NCI-H2081 treated with DMSO at 0.1 percent for 48 hours (cell line): ENCODE results near the gene SLC37A1.

ENCODE experiments used
- DNase-seq: peaks from one replicate; lab custom pipeline; 2025; lab: John Stamatoyannopoulos, UW

The SLC37A1 gene

GRCh38 chr21:42562816-42563215, 49.2 kb downstream of the SLC37A1 start:
- DNase-seq, result no peak

DNA sequence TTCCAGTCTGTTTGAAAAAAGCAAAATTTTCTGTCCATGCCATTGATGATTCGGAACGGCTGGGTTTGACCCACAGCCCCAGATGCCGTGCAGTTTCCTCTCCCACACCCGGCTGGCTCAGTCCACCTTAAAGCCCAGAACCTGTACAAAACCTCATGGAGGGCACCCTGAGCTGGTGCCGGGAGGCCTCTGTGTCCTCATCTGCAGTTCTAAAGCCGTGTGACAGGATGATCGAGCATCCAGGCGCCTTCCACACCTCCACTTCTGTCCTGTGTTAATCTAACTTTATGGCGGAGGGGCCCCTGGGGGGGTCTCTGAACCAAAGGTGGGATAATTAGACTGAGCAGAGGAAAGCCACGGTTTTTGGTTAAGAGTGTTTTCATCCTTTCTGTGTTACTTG, 49.6 kb downstream of the SLC37A1 start:
- DNase-seq, result no peak

DNA sequence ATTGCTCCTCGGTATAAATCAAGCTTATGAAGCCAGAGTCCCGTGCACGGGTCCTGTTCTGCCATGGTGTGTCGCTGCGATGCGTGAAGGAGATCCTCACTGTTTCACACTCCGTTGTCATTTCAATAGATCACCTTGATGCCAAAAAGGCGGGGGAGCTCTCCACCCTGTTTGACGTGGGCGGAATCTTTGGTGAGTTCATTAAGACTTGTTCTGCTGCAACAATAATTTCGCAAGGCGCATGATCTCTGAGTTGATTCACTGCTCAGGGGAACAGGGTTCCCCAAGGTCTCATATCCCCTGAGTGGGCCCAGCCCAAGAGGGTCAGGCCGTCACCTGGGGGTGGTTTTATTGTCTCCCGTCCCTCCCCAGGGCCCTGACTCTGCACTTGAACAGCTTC, 50.0 kb downstream of the SLC37A1 start:
- no peak for DNase-seq

DNA sequence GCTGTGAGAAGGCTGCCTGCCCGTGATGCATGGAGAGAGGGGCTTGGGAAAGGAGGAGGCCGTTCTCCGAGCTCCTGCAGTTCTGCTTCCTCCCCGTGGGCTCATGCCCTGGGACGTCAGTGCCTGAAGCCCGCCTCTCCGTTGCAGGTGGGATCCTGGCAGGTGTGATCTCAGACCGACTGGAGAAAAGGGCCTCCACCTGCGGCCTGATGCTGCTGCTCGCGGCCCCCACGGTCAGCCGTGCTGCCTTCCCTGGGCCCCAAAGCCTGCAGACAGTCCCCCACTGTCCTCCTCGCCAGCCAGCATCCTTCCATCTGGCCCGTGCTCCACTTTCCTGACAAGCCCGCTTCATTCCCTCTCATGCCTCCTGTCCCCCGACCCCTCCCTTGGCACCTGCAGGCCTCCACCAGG, 50.9 kb downstream of the SLC37A1 start:
- no peak for DNase-seq

DNA sequence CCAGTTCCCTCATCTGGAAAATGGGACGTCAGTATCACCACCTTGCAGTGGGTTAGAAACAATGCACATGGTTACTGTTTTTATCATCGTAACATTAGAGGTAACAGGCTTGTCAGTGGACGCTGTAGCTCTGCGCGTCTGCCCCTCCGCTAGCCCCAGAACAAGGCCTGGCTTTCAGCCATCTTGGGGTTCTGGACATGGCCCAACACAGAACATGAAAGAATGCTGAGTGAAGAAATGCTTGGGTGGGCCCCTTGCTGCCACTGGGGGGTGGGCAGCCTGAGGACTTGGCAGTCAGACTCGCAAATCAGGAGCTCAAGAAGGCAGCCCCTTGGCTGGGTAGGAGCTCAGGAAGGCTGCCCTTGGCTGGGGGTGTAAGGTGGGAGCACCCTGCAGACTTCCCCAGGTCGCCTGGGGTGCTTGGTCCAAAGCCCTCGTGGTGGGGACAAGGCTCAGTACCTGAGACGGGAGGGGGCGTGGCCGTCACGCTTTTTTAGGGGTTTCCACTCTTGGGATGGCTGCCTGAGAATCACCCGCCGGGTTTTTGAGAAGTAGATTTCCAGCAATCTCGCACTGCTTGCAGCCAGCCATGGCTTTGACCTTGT, 51.7 kb downstream of the SLC37A1 start:
- DNase-seq, result no peak

DNA sequence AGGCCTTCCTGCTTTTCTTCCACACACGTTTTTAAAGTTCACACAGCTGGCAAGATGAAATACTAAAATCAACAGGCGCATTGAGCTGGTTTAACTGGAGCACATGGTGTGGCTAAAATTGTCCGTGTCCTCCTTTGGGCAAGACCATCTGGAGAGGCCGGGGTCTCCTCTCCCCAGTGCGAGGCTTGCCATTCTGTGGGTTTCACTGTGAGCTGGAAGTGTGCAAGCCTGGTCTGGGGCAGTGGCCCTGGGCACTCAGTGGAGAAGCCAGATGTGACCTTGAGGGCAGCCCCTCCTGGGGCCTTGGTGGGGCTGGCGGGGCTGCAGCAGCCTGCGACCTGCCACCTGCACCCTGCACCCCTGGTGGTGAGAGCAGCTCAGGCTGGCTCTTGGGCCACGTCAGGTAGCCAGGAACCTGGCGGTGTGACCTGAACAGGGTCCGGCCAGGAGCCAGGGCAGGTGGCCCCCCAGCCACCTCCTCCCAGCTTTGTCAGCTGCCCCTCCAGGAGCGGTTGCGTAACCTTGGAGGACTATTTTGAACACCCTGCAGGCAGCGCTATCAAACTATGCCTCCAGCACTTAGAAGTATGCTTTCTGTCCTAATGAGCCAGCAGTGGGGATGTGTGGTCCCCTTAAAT, 52.4 kb downstream of the SLC37A1 start:
- no peak for DNase-seq

- no peak for DNase-seq
These were observed 53.0 kb downstream of the SLC37A1 start for GRCh38 chr21:42566524-42567213.

GRCh38 chr21:42567214-42567555, 53.5 kb downstream of the SLC37A1 start:
- no peak for DNase-seq

DNA sequence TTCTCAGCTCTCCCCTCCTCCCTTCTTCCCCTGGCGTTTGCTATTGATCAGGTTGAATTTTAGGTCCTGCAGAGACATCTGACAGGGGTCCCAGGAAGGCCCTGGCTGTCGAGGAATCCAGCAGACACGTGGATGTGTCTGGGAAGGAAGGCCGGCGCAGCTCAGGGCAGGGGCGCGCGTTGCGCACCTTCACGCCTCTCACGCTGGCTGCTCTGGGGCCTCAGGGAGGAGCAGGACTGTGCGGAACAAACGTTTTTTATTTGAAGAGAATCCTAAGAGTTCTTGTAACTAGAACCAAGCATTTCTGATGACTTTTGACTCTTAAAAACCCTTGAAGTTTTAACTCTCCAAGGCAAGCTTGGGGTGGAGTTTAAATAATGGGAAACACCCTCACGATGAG, 54.2 kb downstream of the SLC37A1 start:
- DNase-seq, result no peak

DNA sequence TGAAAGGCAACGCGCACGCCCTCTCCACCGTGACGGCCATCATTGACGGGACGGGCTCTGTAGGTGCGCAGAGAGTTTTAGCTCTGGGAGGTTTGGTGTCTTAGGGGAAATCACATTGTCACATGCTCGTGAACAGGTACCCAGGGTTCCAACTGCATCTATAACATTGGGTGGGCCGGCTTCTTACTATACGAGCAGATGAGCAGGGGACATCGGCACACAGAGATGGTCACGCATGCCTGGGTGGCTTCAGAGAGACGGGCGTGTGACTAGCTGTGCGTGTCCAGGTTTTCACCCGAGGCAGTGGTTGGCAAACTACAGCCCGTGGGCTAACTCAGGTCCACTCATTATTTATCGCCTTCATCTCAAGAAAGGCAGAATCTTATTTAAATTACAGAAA, 54.7 kb downstream of the SLC37A1 start:
- DNase-seq, result no peak

DNA sequence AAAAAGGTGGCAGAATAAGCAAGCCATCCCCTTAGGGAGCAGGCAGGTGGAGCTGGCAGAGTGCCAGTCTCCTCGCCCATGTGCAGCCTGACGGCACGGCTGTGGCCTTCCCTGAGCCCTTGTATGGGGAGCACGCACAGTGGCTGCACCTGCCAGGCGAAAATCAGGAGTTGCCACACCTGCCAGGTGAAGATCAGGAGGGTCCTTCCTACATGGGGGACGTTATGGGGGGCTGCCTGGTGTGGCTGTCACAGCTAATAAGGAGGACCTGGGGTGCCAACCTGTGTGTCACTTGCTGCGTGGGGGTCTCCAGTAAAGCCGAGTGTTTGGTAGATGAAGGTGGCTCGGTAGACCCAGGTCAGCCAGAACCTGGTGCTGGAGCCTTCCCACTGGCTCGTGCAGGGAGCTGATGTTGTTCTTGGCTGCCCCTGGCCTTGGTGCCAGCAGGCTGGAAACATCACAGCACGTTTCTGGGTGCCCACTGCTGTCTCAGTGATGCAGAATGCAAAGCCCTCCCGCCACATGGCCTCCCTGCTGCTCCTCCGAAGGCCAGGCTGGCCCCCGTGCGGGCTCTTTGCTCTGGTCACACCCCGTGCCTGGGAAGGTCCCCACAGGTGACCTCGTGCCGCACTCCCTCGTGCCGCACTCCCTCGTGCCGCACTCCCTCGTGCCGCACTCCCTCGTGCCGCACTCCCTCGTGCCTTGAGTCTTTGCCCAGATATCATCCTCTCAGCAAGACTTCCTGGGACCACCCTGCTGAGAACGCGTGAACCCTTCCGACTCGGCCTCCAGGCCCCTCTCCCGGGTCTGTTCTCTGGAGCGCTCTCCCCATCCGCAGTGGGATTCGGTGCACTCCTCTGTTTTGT, 55.4 kb downstream of the SLC37A1 start:
- DNase-seq, result no peak

DNA sequence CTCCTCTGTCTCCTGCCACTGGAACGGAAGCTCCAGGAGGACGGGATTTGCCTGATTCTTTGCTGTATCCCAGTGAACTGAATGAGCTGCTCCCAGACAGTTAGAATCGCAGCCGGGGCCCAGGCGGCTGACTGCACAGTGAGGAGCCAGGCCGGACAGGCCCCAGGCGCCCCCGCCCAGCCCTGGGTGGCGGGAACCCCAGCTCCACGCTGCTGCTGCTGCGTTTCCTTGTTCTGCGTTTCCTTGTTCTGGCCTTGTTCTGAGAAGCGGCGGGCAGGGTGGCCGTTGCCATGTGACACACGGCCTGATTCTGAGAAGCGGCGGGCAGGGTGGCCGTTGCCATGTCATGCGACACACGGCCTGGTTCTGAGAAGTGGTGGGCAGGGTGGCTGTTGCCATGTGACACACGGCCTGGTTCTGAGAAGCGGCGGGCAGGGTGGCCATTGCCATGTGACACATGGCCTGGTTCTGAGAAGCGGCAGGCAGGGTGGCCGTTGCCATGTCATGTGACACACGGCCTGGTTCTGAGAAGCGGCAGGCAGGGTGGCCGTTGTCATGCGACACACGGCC, 56.2 kb downstream of the SLC37A1 start:
- no peak for DNase-seq

GRCh38 chr21:42570362-42570761, 56.7 kb downstream of the SLC37A1 start:
- DNase-seq, result no peak

DNA sequence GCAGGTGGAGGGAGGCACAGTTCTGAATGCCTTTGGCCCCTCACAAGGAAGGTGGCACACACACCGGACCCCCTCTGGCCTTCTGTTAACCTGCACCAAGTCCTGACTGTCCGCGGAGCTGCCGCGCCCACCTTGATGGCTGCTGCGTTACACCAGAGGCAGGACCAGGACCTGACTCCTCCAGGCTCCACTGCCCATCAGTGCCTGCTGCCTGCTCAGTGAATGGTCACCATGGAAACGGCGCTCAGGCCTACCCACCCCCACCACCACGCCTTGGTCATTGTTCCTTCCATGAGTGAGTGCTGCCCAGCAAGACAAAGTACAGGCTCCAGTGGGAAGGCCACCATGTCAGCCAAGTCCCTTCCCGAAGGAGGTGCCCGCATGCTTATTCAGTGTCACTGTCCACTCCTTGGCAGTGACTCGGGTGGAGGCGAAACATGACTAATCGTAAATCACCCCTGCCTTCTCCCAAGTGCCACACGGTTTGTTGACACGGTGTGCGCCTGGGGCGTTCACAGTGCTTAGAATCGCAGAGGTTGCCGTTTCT, 57.3 kb downstream of the SLC37A1 start:
- no peak for DNase-seq

GRCh38 chr21:42571391-42572150, 57.9 kb downstream of the SLC37A1 start:
- no peak for DNase-seq

DNA sequence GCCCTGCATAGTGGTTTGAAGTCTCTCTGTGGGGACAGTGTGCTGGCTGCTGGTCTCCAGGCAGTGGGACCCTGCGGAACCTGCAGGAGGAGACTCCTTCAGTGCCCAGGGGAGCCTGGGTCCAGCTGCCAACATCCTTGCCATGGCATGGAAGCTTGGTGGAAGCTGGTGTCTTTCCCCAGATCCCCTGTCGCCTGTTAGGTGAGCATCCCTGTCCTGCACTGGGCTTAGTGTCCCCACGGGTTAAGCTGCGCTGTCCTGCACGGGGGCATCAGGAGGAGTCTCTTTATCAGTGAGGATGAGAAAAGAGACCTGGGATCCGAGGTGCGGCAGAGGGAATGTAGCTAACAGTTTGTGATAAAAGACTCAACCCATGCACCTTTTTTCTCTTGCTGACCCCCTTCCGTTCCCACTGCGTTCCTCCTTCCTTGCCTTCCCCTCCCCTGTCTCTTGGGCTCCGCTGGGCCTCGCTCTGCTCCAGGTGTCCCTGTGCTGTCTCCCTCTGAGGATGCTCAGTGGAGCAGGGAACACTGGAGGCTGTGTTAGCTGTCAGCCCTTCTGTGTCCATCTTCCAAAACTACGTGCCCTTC, 59.3 kb downstream of the SLC37A1 start:
- no peak for DNase-seq

DNA sequence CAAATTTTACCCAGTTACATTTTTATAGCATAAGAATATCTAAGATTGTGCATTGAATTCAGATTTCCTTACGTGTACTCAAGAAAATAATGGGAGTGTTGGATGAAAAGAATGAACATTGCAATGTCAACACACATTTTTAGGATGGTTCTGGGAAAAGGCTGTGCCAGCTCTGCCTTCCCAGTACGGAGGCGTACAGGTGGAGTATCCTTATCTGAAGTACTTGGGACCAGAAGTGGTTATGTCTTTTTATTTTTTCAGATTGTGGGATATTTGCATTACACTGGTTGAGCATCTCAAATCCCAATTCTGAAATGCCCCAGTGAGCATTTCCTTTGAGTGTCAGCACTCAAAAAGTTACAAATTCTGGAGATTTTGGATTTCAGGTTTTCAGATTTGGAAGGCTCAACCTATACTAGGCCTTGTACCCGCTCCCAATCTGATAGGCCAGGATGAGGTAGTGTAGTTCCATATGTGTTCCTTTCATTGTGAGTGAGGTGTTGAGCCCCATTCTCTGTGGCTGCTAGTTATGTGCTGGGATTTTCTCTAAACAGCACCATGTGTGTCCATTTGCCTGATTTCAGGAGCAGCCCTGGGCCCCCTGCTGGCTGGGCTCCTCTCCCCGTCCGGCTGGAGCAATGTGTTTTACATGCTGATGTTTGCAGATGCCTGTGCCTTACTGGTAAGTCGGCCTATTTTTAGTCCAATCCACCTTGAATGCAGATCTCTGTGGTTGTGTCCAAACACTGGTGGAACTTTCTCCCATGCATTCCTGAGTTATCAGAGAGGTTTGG, 60.8 kb downstream of the SLC37A1 start:
- no peak for DNase-seq

GRCh38 chr21:42575111-42575510, 61.5 kb downstream of the SLC37A1 start:
- DNase-seq, result no peak

DNA sequence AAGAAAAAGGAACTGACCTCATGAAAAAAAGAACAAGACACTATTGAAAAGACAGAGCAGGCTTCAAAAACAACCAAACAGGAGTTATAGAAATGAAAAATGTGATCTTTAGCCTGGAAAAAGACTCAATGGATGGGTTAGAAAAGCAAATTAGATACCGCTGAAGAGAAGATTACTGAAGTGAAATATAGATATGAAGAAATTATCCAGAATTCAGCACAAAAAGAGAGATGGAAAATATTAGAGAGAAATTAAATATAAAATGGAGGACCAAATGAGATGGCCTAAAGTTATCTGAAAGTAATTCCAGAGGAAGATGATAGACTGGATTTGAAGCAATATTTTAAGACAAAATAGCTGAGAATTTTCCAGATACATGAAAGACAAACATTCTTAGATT, 63.0 kb downstream of the SLC37A1 start:
- no peak for DNase-seq

GRCh38 chr21:42578034-42578433, 64.4 kb downstream of the SLC37A1 start:
- no peak for DNase-seq
